Mesodermal cell (in vitro differentiated cells): ENCODE results near the gene FECH.

Experiments used
- H3K27ac ChIP-seq: 2 replicates; pipeline ENCODE4 v1.7.0; 2013; ENCODE audit warnings: mild to moderate bottlenecking, low read depth, low read length, moderate library complexity; ENCODE audit not compliant: severe bottlenecking
- H3K36me3 ChIP-seq: 2 replicates; pipeline ENCODE4 v1.7.1; 2013; ENCODE audit warnings: mild to moderate bottlenecking, low read length, moderate library complexity; ENCODE audit not compliant: control insufficient read depth, insufficient read depth
- H3K4me1 ChIP-seq: one replicate; pipeline ENCODE4 v1.7.1; 2013; ENCODE audit warnings: mild to moderate bottlenecking, low read length; ENCODE audit not compliant: insufficient read depth, control insufficient read depth, poor library complexity, severe bottlenecking
- H3K4me3 ChIP-seq: 2 replicates; pipeline ENCODE4 v1.7.0; 2013; ENCODE audit warnings: low read length, control low read depth, mild to moderate bottlenecking; ENCODE audit not compliant: insufficient read depth, poor library complexity, severe bottlenecking; ENCODE audit errors: extremely low read depth
- H3K9me3 ChIP-seq: 2 replicates; pipeline ENCODE4 v1.7.1; 2013; ENCODE audit warnings: mild to moderate bottlenecking, low read length, moderate library complexity; ENCODE audit not compliant: control insufficient read depth
- WGBS, 2 experiments: methylation state at CpG; one replicate each; pipeline ENCODE4 v1.1.5; 2013; ENCODE audit warnings: missing lambda C conversion rate in 2 of 2; ENCODE audit not compliant: insufficient coverage in 2 of 2; 5-methylcytosine and 5-hydroxymethylcytosine counted together

The FECH gene

GRCh38 chr18:57581301-57581934 lies 5.1 kb downstream of the FECH start:
- Histone ChIP-seq H3K9me3 (no peaks in the 10 kb centered on the region), H3K4me3 (no peak overlapping the region), H3K27ac (no peak overlapping the region), H3K4me1 (peaks cover 6% of the 10 kb centered on the region), H3K36me3 (peaks cover 39% of the 10 kb centered on the region)
- WGBS, 2 experiments: 80 to 100% methylated on average over 1 to 2 of the region's 5 CpGs

- H3K4me1 ChIP-seq: no peaks in the 10 kb centered on the region
- no peak overlapping the region for H3K4me3 ChIP-seq
- no peak overlapping the region for H3K27ac ChIP-seq
- H3K9me3 ChIP-seq: no peaks in the 10 kb centered on the region
- peaks cover 40% of the 10 kb centered on the region for H3K36me3 ChIP-seq
- WGBS, 2 experiments: 82 to 89% methylated on average over 4 to 5 of the region's 5 CpGs
These were observed 6.6 kb downstream of the FECH start for GRCh38 chr18:57579934-57580333.

GRCh38 chr18:57576316-57576715 lies 10.2 kb downstream of the FECH start:
- Histone ChIP-seq H3K9me3 (no peaks in the 10 kb centered on the region), H3K36me3 (peaks cover 46% of the 10 kb centered on the region), H3K27ac (no peak overlapping the region), H3K4me1 (no peaks in the 10 kb centered on the region), H3K4me3 (no peak overlapping the region)
- WGBS, 2 experiments: 60 to 76% methylated on average over 2 to 4 of the region's 6 CpGs

- no peaks in the 10 kb centered on the region for H3K9me3 ChIP-seq
- peaks cover 50% of the 10 kb centered on the region for H3K36me3 ChIP-seq
- H3K4me3 ChIP-seq: no peak overlapping the region
- WGBS, 2 experiments: 62 to 90% methylated on average over 3 to 4 of the region's 6 CpGs
- H3K27ac ChIP-seq: no peak overlapping the region
- no peaks in the 10 kb centered on the region for H3K4me1 ChIP-seq
These were observed 11.0 kb downstream of the FECH start for GRCh38 chr18:57575542-57575941.

- no peaks in the 10 kb centered on the region for H3K9me3 ChIP-seq
- peaks cover 56% of the 10 kb centered on the region for H3K36me3 ChIP-seq
- H3K4me3 ChIP-seq: no peak overlapping the region
- no peaks in the 10 kb centered on the region for H3K4me1 ChIP-seq
- no peak overlapping the region for H3K27ac ChIP-seq
- WGBS, 2 experiments: 50 to 100% methylated on average over 1 to 2 of the region's 4 CpGs
These were observed 11.6 kb downstream of the FECH start for GRCh38 chr18:57574866-57575265.

- whole genome bisulfite sequencing, 2 experiments: 81 to 88% methylated on average over 3 to 4 of the region's 4 CpGs
- H3K4me3 ChIP-seq: no peak overlapping the region
- no peaks in the 10 kb centered on the region for H3K4me1 ChIP-seq
- H3K36me3 ChIP-seq: peaks cover 45% of the 10 kb centered on the region
- no peaks in the 10 kb centered on the region for H3K9me3 ChIP-seq
- H3K27ac ChIP-seq: no peak overlapping the region
These were observed 16.3 kb downstream of the FECH start for GRCh38 chr18:57570162-57570561.

- H3K9me3 ChIP-seq: no peaks in the 10 kb centered on the region
- H3K27ac ChIP-seq: no peak overlapping the region
- H3K36me3 ChIP-seq: peaks cover 44% of the 10 kb centered on the region
- WGBS, 2 experiments: 100% methylated on average over 1 of the region's 2 CpGs; no CpG with 5 or more reads in 1 of the 2 experiments
- no peak overlapping the region for H3K4me3 ChIP-seq
- H3K4me1 ChIP-seq: no peaks in the 10 kb centered on the region
These were observed 17.4 kb downstream of the FECH start for GRCh38 chr18:57569133-57569532.

- 86% methylated on average over 1 of the region's 4 CpGs; no CpG with 5 or more reads in 1 of the 2 experiments for WGBS, 2 experiments
- H3K27ac ChIP-seq: no peak overlapping the region
- H3K4me3 ChIP-seq: no peak overlapping the region
- H3K9me3 ChIP-seq: no peaks in the 10 kb centered on the region
- H3K36me3 ChIP-seq: peaks cover 29% of the 10 kb centered on the region
- H3K4me1 ChIP-seq: no peaks in the 10 kb centered on the region
These were observed 24.6 kb downstream of the FECH start for GRCh38 chr18:57561728-57562423.

- H3K9me3 ChIP-seq: no peaks in the 10 kb centered on the region
- WGBS, 2 experiments: 70 to 74% methylated on average over 5 of the region's 6 CpGs
These were observed 25.2 kb downstream of the FECH start for GRCh38 chr18:57561261-57561660.

GRCh38 chr18:57559314-57559713 lies 27.2 kb downstream of the FECH start:
- 85 to 96% methylated on average over 4 of the region's 6 CpGs for WGBS, 2 experiments
- peaks cover 25% of the 10 kb centered on the region for H3K36me3 ChIP-seq
- H3K4me1 ChIP-seq: no peaks in the 10 kb centered on the region
- no peaks in the 10 kb centered on the region for H3K9me3 ChIP-seq
- no peak overlapping the region for H3K27ac ChIP-seq
- no peak overlapping the region for H3K4me3 ChIP-seq

More at GRCh38 chr18:57561261-57561660, 25.2 kb downstream of the FECH start:
- H3K36me3 ChIP-seq: peaks cover 30% of the 10 kb centered on the region
- no peaks in the 10 kb centered on the region for H3K4me1 ChIP-seq
- H3K27ac ChIP-seq: no peak overlapping the region
- H3K4me3 ChIP-seq: no peak overlapping the region

- H3K4me3 ChIP-seq: no peak overlapping the region
- no CpG with 5 or more reads among the region's 2 CpGs for WGBS, 2 experiments
- no peaks in the 10 kb centered on the region for H3K9me3 ChIP-seq
- peaks cover 35% of the 10 kb centered on the region for H3K36me3 ChIP-seq
- no peak overlapping the region for H3K27ac ChIP-seq
- H3K4me1 ChIP-seq: no peaks in the 10 kb centered on the region
These were observed 31.4 kb downstream of the FECH start for GRCh38 chr18:57555134-57555533.
